OCI-LY7 (cell line): ENCODE measurements around the gene MCUB.

Experiments
- EZH2phosphoT487 ChIP-seq: fragments of 200-600 bp; sonication (generic); IDR thresholded peaks from 2 replicates; pipeline ENCODE4 v1.6.1; 2018; ENCODE audit warnings: low read depth, borderline replicate concordance, mild to moderate bottlenecking, mixed run types, antibody characterized with exemption, low read length, moderate library complexity, mixed read lengths
- TF ChIP-seq, protein P1 (sequence below): fragments of 200-600 bp; sonication (generic); conservative IDR thresholded peaks from 2 replicates; pipeline ENCODE4 v1.5.1; 2014; ENCODE audit warnings: mild to moderate bottlenecking, antibody characterized with exemption, low read length, moderate library complexity, mixed read lengths

- TF ChIP-seq, protein P1, sequence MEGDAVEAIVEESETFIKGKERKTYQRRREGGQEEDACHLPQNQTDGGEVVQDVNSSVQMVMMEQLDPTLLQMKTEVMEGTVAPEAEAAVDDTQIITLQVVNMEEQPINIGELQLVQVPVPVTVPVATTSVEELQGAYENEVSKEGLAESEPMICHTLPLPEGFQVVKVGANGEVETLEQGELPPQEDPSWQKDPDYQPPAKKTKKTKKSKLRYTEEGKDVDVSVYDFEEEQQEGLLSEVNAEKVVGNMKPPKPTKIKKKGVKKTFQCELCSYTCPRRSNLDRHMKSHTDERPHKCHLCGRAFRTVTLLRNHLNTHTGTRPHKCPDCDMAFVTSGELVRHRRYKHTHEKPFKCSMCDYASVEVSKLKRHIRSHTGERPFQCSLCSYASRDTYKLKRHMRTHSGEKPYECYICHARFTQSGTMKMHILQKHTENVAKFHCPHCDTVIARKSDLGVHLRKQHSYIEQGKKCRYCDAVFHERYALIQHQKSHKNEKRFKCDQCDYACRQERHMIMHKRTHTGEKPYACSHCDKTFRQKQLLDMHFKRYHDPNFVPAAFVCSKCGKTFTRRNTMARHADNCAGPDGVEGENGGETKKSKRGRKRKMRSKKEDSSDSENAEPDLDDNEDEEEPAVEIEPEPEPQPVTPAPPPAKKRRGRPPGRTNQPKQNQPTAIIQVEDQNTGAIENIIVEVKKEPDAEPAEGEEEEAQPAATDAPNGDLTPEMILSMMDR, result no peak
- no peak for TF ChIP-seq EZH2phosphoT487
Observed at GRCh38 chr4:109649872-109650271, 89.8 kb downstream of the MCUB start.
